Transverse colon (tissue), 3 donors: ENCODE data around the gene GAB1.

Experiments used
- POLR2A ChIP-seq: fragments of 450-650 bp; IDR thresholded peaks from one replicate; pipeline ENCODE4 v1.6.1; 2016; ENCODE audit warnings: antibody characterized with exemption, mild to moderate bottlenecking, moderate library complexity
- TF ChIP-seq, protein P1 (sequence below), 5 experiments: fragments of 200-600 bp in 3 of 5; fragments of 450-650 bp in 2 of 5; sonication (generic) in 3 of 5; IDR thresholded peaks; 1 replicate in 2 of 5; 2 replicates in 3 of 5; pipeline ENCODE4 v1.5.1; 2016 to 2017; ENCODE audit warnings: antibody characterized with exemption in 5 of 5, inconsistent platforms in 3 of 5, mild to moderate bottlenecking in 2 of 5, moderate library complexity in 1 of 5

DNA sequence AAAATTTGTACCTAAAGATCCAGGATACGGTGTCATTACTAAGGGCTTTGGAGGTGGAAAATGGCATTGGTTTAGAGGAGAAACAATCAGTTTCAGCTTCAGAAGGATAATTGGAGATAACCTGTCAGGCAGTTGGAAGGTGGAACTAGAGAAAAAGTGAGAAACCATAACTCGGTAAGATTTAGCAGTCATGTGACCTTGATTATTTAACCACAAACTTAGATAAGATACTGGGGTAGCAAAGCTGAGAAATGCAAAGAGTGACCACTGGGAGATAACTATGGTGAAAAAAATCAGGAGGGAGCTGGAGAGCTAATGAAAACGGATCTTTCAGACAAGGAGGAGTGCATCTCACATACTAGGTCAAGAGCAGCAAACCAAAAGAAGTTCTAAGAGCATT lies 118.5 kb downstream of the GAB1 start:
- TF ChIP-seq, protein P1, sequence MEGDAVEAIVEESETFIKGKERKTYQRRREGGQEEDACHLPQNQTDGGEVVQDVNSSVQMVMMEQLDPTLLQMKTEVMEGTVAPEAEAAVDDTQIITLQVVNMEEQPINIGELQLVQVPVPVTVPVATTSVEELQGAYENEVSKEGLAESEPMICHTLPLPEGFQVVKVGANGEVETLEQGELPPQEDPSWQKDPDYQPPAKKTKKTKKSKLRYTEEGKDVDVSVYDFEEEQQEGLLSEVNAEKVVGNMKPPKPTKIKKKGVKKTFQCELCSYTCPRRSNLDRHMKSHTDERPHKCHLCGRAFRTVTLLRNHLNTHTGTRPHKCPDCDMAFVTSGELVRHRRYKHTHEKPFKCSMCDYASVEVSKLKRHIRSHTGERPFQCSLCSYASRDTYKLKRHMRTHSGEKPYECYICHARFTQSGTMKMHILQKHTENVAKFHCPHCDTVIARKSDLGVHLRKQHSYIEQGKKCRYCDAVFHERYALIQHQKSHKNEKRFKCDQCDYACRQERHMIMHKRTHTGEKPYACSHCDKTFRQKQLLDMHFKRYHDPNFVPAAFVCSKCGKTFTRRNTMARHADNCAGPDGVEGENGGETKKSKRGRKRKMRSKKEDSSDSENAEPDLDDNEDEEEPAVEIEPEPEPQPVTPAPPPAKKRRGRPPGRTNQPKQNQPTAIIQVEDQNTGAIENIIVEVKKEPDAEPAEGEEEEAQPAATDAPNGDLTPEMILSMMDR (IDR thresholded peaks at IDR 0.05) = no peak
- no peak for TF ChIP-seq POLR2A
